H1 (cell line): ENCODE data around the gene YTHDC2. TPM values are rescaled to one million over a fixed set of nuclear protein-coding genes. Genes with fewer than 3 reads are reported as not detected.

Experiments used
- CTCF ChIA-PET: fragments of 300-600 bp; sonication (Branson Sonifier 250); formaldehyde crosslinking; loops from one replicate; lab custom pipeline; 2021; ENCODE audit not compliant: partially characterized antibody; lab: Charles Lee
- POLR2A ChIA-PET: fragments of 300-600 bp; sonication (Branson Sonifier 250); formaldehyde crosslinking; loops from one replicate; lab custom pipeline; 2021; ENCODE audit warnings: inconsistent platforms; ENCODE audit not compliant: partially characterized antibody; lab: Charles Lee
- DNase-seq, 2 experiments: peaks; one replicate each; pipeline versions ENCODE4 v3.0.0 to v3.0.0-alpha.2; 2010 to 2022; ENCODE audit warnings: low spot score in 2 of 2, low read depth in 1 of 2, mixed read lengths in 1 of 2
- FAIRE-seq: peaks from 2 replicates; lab custom pipeline; 2011; peaks lifted over from hg19 to GRCh38; lab: Jason Lieb, UNC
- H2AFZ ChIP-seq: 2 replicates; pipeline ENCODE4 v1.8.1; 2012; ENCODE audit warnings: low read length, inconsistent platforms
- H2AK5ac ChIP-seq: 2 replicates; pipeline ENCODE4 v1.6.1; 2013; ENCODE audit warnings: low read depth, low read length
- H2BK120ac ChIP-seq: replicated peaks from 2 replicates; pipeline ENCODE3; 2013; ENCODE audit warnings: low read depth, low read length, inconsistent platforms
- H2BK12ac ChIP-seq: 2 replicates; pipeline ENCODE4 v1.6.1; 2013; ENCODE audit warnings: low read depth, low read length
- H2BK15ac ChIP-seq: 2 replicates; pipeline ENCODE4 v1.6.1; 2013; ENCODE audit warnings: low read length
- H2BK20ac ChIP-seq: 2 replicates; pipeline ENCODE4 v1.6.1; 2013; ENCODE audit warnings: low read length
- H2BK5ac ChIP-seq: 2 replicates; pipeline ENCODE4 v1.6.1; 2013; ENCODE audit warnings: low read depth, low read length
- H3K14ac ChIP-seq: 2 replicates; pipeline ENCODE4 v1.6.1; 2013; ENCODE audit warnings: inconsistent platforms; ENCODE audit not compliant: insufficient read length
- H3K18ac ChIP-seq: 2 replicates; pipeline ENCODE4 v1.6.1; 2013; ENCODE audit warnings: low read length; ENCODE audit errors: extremely low read depth
- H3K23ac ChIP-seq: 2 replicates; pipeline ENCODE4 v1.6.1; 2013; ENCODE audit warnings: inconsistent platforms; ENCODE audit not compliant: insufficient read length
- H3K23me2 ChIP-seq: 2 replicates; pipeline ENCODE4 v1.6.1; 2013; ENCODE audit warnings: low read depth, low read length
- H3K27ac ChIP-seq: 2 replicates; pipeline ENCODE4 v1.6.1; 2011; ENCODE audit warnings: low read depth, low read length, inconsistent platforms
- H3K27me3 ChIP-seq, 4 experiments: replicated peaks in 1 of 4; 1 replicate in 1 of 4; 2 replicates in 3 of 4; pipeline versions ENCODE4 v1.6.1 to v1.8.1; 2011 to 2013; ENCODE audit warnings: low read length in 3 of 4, mild to moderate bottlenecking in 3 of 4, inconsistent platforms in 2 of 4, mixed read lengths in 2 of 4, moderate library complexity in 1 of 4; ENCODE audit not compliant: control insufficient read depth in 3 of 4, insufficient read depth in 3 of 4; ENCODE audit errors: extremely low read depth in 1 of 4
- H3K36me3 ChIP-seq, 4 experiments: 2 replicates each; pipeline versions ENCODE4 v1.6.1 to v1.8.1; 2011 to 2013; ENCODE audit warnings: mild to moderate bottlenecking in 4 of 4, low read length in 3 of 4, moderate library complexity in 2 of 4, control low read depth in 1 of 4, inconsistent platforms in 1 of 4; ENCODE audit not compliant: insufficient read depth in 4 of 4, control insufficient read depth in 2 of 4
- H3K4ac ChIP-seq: replicated peaks from 2 replicates; pipeline ENCODE3; 2013; ENCODE audit warnings: low read length, low read depth, mixed read lengths, inconsistent platforms; ENCODE audit not compliant: insufficient read length
- H3K4me1 ChIP-seq, 4 experiments: replicated peaks in 1 of 4; 1 replicate in 1 of 4; 2 replicates in 3 of 4; pipeline versions ENCODE4 v1.6.1 to v1.8.1; 2011 to 2013; ENCODE audit warnings: low read length in 3 of 4, inconsistent platforms in 2 of 4, mixed read lengths in 1 of 4; ENCODE audit not compliant: insufficient read depth in 4 of 4, control insufficient read depth in 3 of 4
- H3K4me2 ChIP-seq, 2 experiments: 2 replicates each; pipeline versions ENCODE4 v1.6.1 to v1.8.1; 2011 to 2013; ENCODE audit warnings: low read depth in 2 of 2, low read length in 2 of 2, control low read depth in 1 of 2, inconsistent platforms in 1 of 2, mild to moderate bottlenecking in 1 of 2; ENCODE audit not compliant: insufficient read depth in 1 of 2
- H3K4me3 ChIP-seq, 4 experiments: fragments of 200-600, 300-600 bp in 1 of 4; sonication (generic), shearing (Covaris generic), sonication (Bioruptor Twin) in 1 of 4; 2 replicates each; pipeline versions ENCODE4 v1.5.1 to v1.8.1; 2011 to 2016; ENCODE audit warnings: low read length in 4 of 4, low read depth in 3 of 4, control low read depth in 2 of 4, inconsistent platforms in 2 of 4, mild to moderate bottlenecking in 2 of 4, mixed read lengths in 1 of 4, moderate library complexity in 1 of 4; ENCODE audit not compliant: insufficient read depth in 2 of 4; ENCODE audit errors: extremely low read depth in 1 of 4
- H3K56ac ChIP-seq: replicated peaks from 2 replicates; pipeline ENCODE3; 2013; ENCODE audit warnings: low read depth, mild to moderate bottlenecking, mixed read lengths, low read length, inconsistent platforms; ENCODE audit not compliant: insufficient read length
- H3K79me1 ChIP-seq: 2 replicates; pipeline ENCODE4 v1.6.1; 2013; ENCODE audit warnings: low read depth, low read length, control low read depth
- H3K79me2 ChIP-seq, 2 experiments: 2 replicates each; pipeline versions ENCODE4 v1.6.1 to v1.8.1; 2012 to 2013; ENCODE audit warnings: low read length in 2 of 2, mild to moderate bottlenecking in 2 of 2, inconsistent platforms in 1 of 2; ENCODE audit not compliant: insufficient read depth in 2 of 2, control insufficient read depth in 1 of 2
- H3K9ac ChIP-seq, 4 experiments: replicated peaks in 1 of 4; 1 replicate in 1 of 4; 2 replicates in 3 of 4; pipeline versions ENCODE4 v1.6.1 to v1.8.1; 2011 to 2013; ENCODE audit warnings: low read depth in 3 of 4, low read length in 3 of 4, control low read depth in 2 of 4, mild to moderate bottlenecking in 2 of 4, moderate library complexity in 2 of 4, inconsistent platforms in 1 of 4; ENCODE audit errors: extremely low read depth in 1 of 4
- H3K9me3 ChIP-seq, 2 experiments: 2 replicates each; pipeline versions ENCODE4 v1.6.1 to v1.8.1; 2012 to 2013; ENCODE audit warnings: mild to moderate bottlenecking in 2 of 2, moderate library complexity in 2 of 2, control low read depth in 1 of 2, inconsistent platforms in 1 of 2, low read depth in 1 of 2, low read length in 1 of 2, mixed read lengths in 1 of 2; ENCODE audit not compliant: insufficient read depth in 2 of 2
- H4K20me1 ChIP-seq, 2 experiments: replicated peaks in 1 of 2; 2 replicates each; pipeline versions ENCODE3 to v1.8.1; 2011 to 2013; ENCODE audit warnings: inconsistent platforms in 2 of 2, low read length in 2 of 2, mild to moderate bottlenecking in 1 of 2; ENCODE audit not compliant: insufficient read depth in 2 of 2, control insufficient read depth in 1 of 2
- H4K5ac ChIP-seq: 2 replicates; pipeline ENCODE4 v1.6.1; 2013; ENCODE audit warnings: low read length, low read depth, mixed read lengths, inconsistent platforms; ENCODE audit not compliant: insufficient read length
- H4K8ac ChIP-seq: 2 replicates; pipeline ENCODE4 v1.8.0; 2013; ENCODE audit warnings: mild to moderate bottlenecking, moderate library complexity, low read length, inconsistent platforms; ENCODE audit not compliant: insufficient read depth; ENCODE audit errors: extremely low read depth
- H4K91ac ChIP-seq: replicated peaks from 2 replicates; pipeline ENCODE3; 2013; ENCODE audit warnings: low read length, mixed read lengths, inconsistent platforms; ENCODE audit not compliant: insufficient read length
- BCL11A ChIP-seq, 2 experiments: IDR thresholded peaks; one replicate each; pipeline ENCODE4 v1.6.1; 2011; ENCODE audit warnings: low read depth in 2 of 2, low read length in 2 of 2, mild to moderate bottlenecking in 2 of 2
- CREB1 ChIP-seq: IDR thresholded peaks from 2 replicates; pipeline ENCODE4 v1.6.1; 2012; ENCODE audit warnings: inconsistent platforms
- EGR1 ChIP-seq: IDR thresholded peaks from 2 replicates; pipeline ENCODE4 v1.6.1; 2011; ENCODE audit warnings: low read depth, low read length, borderline replicate concordance
- KDM4A ChIP-seq: IDR thresholded peaks from one replicate; pipeline ENCODE4 v1.7.1; 2012; ENCODE audit warnings: low read depth, mild to moderate bottlenecking, moderate library complexity, low read length, inconsistent platforms; ENCODE audit not compliant: severe bottlenecking
- KDM5A ChIP-seq: fragments of 200-600 bp; IDR thresholded peaks from 2 replicates; pipeline ENCODE4 v1.7.1; 2012; ENCODE audit warnings: mild to moderate bottlenecking, low read length, inconsistent platforms, mixed read lengths
- PHF8 ChIP-seq: fragments of 200-600 bp; sonication (generic); conservative IDR thresholded peaks from 2 replicates; pipeline ENCODE4 v1.7.1; 2012; ENCODE audit warnings: low read depth, mild to moderate bottlenecking, inconsistent platforms, low read length, moderate library complexity
- RBBP5 ChIP-seq: IDR thresholded peaks from 2 replicates; pipeline ENCODE4 v1.7.1; 2012; ENCODE audit warnings: low read depth, mild to moderate bottlenecking, inconsistent platforms, low read length, moderate library complexity, borderline replicate concordance
- SAP30 ChIP-seq: fragments of 300-600 bp; sonication (generic); IDR thresholded peaks from 2 replicates; pipeline ENCODE4 v1.7.1; 2012; ENCODE audit warnings: low read length, moderate library complexity, mild to moderate bottlenecking, inconsistent platforms; ENCODE audit not compliant: insufficient read depth, insufficient replicate concordance
- SRF ChIP-seq: IDR thresholded peaks from 2 replicates; pipeline ENCODE4 v1.6.1; 2011; ENCODE audit warnings: mild to moderate bottlenecking, low read depth, low read length, moderate library complexity
- SUZ12 ChIP-seq: fragments of 200-600 bp; sonication (generic); IDR thresholded peaks from 2 replicates; pipeline ENCODE4 v1.6.1; 2012; ENCODE audit warnings: mild to moderate bottlenecking, inconsistent platforms, low read length, moderate library complexity, mixed read lengths
- YY1 ChIP-seq: IDR thresholded peaks from 2 replicates; pipeline ENCODE4 v1.6.1; 2011; ENCODE audit warnings: low read depth, mild to moderate bottlenecking, low read length
- ZNF274 ChIP-seq: IDR thresholded peaks from 2 replicates; pipeline ENCODE4 v1.7.0; 2012; ENCODE audit warnings: low read length, borderline replicate concordance; ENCODE audit errors: extremely low read depth
- WGBS, 2 experiments: shearing (Covaris generic) in 1 of 2; methylation state at CpG; one replicate each; pipeline versions ENCODE4 v1.1.6 to v1.1.7; 2013 to 2015; ENCODE audit warnings: low lambda C conversion rate in 2 of 2, mixed read lengths in 2 of 2, inconsistent platforms in 1 of 2, low coverage in 1 of 2, missing lambda C conversion rate in 1 of 2; ENCODE audit not compliant: insufficient replicate concordance in 2 of 2, insufficient coverage in 1 of 2, insufficient read length in 1 of 2; ENCODE audit errors: extremely low coverage in 1 of 2, missing lambda C conversion rate in 1 of 2; 5-methylcytosine and 5-hydroxymethylcytosine counted together
- polyA plus RNA-seq, 7 experiments: library from polyadenylated mRNA; depleted of rRNA in 3 of 7; stranded (reverse) in 5 of 7; unstranded in 2 of 7; fragments of >200 nt in 5 of 7; fragments of 200-250 nt in 2 of 7; gene quantifications; 1 replicate in 5 of 7; 2 replicates in 1 of 7; 4 replicates in 1 of 7; pipeline versions ENCODE4 v1.2.1 to v1.2.3, GENCODE V29; 2011 to 2013; ENCODE audit warnings: missing spikeins in 2 of 7, mixed read lengths in 2 of 7
- total RNA-seq: library from RNA; stranded (reverse); fragmentation: NEBNext Ultra II Directional; extraction: Animal tissue kit (Norgen Biotek cat#: 25700); gene quantifications from 2 replicates; pipeline ENCODE4 v1.2.1, GENCODE V29; 2021
- TF ChIP-seq, protein P1 (sequence below): IDR thresholded peaks from 2 replicates; pipeline ENCODE4 v1.6.1; 2012; ENCODE audit warnings: low read length, inconsistent platforms

Gene YTHDC2
- total and polyA plus RNA-seq, 2 of the 8 experiments (the other 6 are each of a cell fraction or from before 2014, with no cell fraction given): 4.3 to 20.1 TPM

- H3K4ac ChIP-seq: no peak overlapping the region
- no peak for DNase-seq
- ChIA-PET CTCF (interaction anchor here (0.8 to 1.4 kb wide), 3 partner anchors 261 to 478 kb away, joined by 3 read pairs; no protein-coding TSS in a partner anchor), POLR2A (no interaction called here)
- H3K4me2 ChIP-seq: no peak overlapping the region
- no peaks in the 10 kb centered on the region for H3K23me2 ChIP-seq
- H2BK20ac ChIP-seq: no peak overlapping the region
- H2BK15ac ChIP-seq: no peak overlapping the region
- no peak overlapping the region for H3K4me3 ChIP-seq
- H2AK5ac ChIP-seq: no peak overlapping the region
- no peak overlapping the region for H4K91ac ChIP-seq
- H3K18ac ChIP-seq: no peak overlapping the region
- H4K20me1 ChIP-seq: no peaks in the 10 kb centered on the region
- 72% methylated on average over 1 of the region's 1 CpG; no CpG with 5 or more reads in 1 of the 2 experiments for WGBS, 2 experiments
- FAIRE-seq: no peak
- H2BK12ac ChIP-seq: no peak overlapping the region
- H3K23ac ChIP-seq: no peak overlapping the region
- H3K36me3 ChIP-seq: no peaks in the 10 kb centered on the region
- H3K4me1 ChIP-seq: peaks cover 0 to 3% (median 0%) of the 10 kb centered on the region in 4 experiments; a peak in 2 of 7 replicates
- no peak overlapping the region for H3K27ac ChIP-seq
- H3K56ac ChIP-seq: no peak overlapping the region
- no peaks in the 10 kb centered on the region for H3K9me3 ChIP-seq
- no peaks in the 10 kb centered on the region for H3K27me3 ChIP-seq
- no peak overlapping the region for H4K5ac ChIP-seq
- H3K79me1 ChIP-seq: no peaks in the 10 kb centered on the region
- no peak overlapping the region for H3K14ac ChIP-seq
- H2AFZ ChIP-seq: no peak overlapping the region
- H4K8ac ChIP-seq: no peak overlapping the region
- H2BK120ac ChIP-seq: no peak overlapping the region
- no peaks in the 10 kb centered on the region for H3K79me2 ChIP-seq
- no peak overlapping the region for H2BK5ac ChIP-seq
- H3K9ac ChIP-seq: no peak overlapping the region
- TF ChIP-seq YY1 (no peak), SRF (no peak), SUZ12 (no peak), BCL11A (IDR thresholded peaks at IDR 0.05; ENCODE audit: low read depth in 2 of 2, low read length in 2 of 2) (no peak), PHF8 (no peak), SAP30 (no peak), CREB1 (no peak), ZNF274 (no peak), RBBP5 (no peak), EGR1 (no peak), KDM4A (no peak), KDM5A (no peak)
- TF ChIP-seq, protein P1, sequence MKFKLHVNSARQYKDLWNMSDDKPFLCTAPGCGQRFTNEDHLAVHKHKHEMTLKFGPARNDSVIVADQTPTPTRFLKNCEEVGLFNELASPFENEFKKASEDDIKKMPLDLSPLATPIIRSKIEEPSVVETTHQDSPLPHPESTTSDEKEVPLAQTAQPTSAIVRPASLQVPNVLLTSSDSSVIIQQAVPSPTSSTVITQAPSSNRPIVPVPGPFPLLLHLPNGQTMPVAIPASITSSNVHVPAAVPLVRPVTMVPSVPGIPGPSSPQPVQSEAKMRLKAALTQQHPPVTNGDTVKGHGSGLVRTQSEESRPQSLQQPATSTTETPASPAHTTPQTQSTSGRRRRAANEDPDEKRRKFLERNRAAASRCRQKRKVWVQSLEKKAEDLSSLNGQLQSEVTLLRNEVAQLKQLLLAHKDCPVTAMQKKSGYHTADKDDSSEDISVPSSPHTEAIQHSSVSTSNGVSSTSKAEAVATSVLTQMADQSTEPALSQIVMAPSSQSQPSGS: no peak
Measured at GRCh38 chr5:113601423-113601822, 87.9 kb downstream of the YTHDC2 start.
